Activated T-cell treated with anti-CD3 and anti-CD28 coated beads for 24 hours (primary cell): ENCODE data around the gene PSMB7.

Experiments
- DNase-seq: peaks from one replicate; pipeline ENCODE4 v3.0.0-alpha.2; 2020; ENCODE audit warnings: low read depth

The PSMB7 gene

DNA sequence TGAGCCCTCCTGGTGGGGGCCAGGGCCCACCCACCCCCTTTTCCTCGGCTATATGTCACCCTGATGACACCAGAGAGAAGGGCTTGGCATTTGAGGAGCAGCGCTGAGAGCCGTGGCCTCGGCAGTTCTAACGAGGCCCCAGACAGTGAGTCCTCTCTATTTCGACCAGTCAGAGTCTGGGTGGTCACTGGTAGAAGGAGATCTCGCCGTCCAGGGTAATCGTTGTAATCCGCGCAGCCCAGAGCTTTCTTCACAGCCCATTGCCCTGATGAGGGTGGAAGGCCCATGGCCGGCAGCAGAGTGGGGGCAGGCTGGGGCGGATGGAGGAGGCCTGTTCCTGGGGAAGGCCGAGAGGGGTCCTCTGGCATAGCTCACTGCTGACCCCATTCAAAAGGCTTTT, 70.2 kb downstream of the PSMB7 start:
- DNase-seq, result no peak

DNA sequence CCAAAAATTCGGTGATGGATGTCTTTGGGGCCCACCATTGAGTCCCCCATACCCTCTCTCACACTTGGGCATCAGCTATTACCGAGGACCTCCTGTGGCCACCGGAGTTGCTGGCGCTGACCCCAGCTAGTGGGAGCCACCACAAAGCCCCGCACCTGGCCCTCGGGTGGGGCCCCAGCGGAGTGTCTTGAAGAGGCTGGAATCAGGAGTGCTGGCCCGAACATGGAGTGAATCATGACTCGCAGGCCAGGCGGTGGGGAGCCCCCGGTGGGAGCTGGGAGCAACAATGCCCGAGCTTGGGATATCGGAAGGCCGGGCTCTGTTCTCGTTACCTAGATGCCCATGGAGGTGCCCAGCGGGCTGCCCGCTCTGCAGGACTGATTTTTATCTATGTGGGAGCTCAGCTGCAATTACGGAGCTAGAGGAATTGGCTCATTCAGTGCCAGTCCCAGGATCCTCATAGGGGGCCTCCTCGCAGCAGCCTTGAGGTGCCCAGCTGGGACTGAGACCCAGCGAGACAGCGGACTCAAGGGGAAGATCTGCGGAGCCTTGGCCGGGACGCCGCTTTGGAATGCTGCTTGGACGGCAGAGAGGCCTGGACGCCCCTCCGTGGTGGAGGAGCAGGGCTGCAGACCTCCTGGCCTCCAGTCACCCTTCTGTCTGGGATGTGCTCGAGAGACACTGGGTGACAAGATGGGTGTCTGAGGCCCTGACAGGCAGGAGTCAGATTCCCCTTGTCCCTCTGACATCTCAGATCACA, 70.8 kb downstream of the PSMB7 start:
- no peak for DNase-seq

DNA sequence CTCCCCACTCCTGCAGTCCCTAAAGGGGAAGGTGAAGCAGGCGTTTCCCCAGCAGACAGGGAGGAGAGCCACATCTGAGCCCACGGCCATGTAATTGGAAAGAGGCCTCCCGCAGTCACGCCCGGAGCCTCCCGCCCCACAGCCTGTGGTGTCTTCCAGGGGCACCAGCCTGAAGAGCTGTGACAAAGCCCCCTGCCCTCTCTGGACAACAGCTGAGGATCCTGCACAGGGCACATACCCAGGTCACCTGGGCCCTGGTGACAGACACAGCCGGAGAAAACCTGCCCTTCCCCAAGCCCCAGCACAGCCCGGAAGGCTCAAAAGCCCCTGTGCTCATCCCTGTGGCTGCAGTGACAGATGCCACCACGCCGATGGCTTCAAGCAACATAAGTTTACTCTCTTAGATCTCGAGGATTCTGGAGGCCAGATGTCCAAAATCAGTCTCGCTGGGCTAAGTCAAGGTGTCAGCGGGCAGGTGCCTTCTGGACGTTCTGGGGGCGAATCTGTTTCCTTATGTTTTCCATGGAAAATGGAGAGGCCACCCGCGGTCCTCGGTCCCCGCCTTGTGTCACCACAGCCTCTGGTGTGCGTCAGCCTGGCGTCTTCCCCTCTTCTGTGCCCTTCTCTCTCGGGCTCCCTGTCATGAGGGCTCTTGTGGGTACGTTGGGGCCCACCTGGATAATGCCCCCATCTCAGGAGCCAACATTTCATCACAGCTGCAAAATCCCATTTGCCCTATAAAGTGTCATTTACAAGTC, 71.5 kb downstream of the PSMB7 start:
- DNase-seq, result no peak

DNA sequence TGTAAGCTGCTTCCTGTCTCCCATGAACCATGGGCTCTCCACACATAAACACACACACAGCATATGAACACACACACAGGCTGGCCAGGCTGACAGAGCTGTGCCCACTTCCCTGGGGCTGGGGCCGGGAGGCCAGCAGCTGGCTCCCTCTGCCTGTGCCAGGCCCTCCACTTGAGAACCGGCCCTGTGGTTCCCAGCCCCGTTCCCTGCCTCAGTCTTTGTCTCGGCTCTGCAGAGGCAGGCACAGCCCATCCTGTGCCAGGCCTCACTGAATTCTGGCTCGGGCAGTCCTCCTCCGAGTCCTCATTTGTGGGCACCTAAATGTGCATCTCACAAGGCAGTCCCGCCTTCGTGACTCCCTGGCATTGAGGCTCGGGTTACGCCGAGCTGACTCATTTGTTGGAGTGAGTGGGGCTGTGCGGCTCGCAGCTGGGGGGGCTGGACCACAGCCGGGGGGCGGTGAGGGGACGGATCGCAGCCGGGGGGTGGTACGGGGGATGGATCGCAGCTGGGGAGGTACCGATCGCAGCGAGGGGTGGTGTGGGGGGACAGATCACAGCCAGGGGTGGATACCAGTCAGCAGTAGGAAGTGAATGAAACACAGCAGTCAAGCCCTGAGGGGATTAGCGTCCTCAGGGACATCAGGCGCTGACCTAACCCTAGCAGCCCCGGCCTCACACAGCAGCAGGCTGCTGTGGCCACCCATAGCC, 72.3 kb downstream of the PSMB7 start:
- DNase-seq, result no peak

DNA sequence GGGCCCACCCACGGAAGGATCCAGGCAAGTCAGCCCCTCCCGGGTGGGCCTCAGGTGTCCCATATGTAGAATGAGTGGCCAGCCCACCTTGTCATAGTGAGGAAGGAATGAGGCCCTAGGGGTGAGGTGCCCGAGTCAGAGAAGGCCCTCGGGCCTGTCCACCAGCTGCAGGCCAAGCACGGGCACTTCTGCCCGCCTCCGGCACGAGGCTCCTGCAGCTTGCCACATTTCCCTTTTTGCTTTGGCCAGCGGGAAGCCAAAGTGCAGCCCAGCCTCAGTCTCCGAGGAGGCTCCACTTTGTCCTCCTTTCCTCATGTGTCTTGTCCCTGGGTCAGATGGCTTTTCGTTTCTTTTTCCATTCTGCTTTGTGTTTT, 72.9 kb downstream of the PSMB7 start:
- no peak for DNase-seq

DNA sequence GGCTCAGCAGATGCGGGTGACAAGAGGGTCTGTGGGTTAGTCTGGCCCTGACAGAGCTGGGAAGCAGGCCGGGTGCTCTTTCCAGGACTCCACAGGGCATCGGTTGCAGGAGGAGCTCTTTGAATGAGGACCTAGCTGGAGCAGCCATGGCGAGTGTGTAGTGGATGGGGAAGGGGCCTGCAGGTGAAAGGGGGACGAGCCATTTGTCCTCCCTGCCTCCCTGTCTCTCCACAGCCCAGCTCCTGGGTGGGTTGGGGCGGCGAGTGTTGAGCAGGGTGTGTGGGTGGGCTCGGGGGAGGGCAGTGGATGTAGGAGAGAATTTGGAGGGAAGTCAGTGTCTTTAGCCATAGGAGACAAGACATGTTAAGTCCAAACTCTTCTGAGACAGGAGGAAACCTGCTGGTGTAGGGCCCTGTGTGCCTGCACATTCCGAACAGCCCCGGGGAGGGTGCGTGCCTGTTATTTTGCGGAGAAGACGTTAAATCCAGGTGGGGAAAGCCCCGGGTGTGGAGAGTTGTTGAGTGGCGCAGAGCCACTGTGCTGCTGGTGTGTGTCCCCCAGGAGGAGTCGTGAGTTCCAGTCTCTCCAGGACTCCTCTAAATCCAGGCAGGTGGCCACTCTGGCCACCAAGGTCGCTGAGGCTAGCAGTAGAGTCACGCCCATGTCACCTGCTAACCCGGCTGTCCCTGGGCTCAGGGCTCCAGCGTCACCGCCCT, 73.6 kb downstream of the PSMB7 start:
- no peak for DNase-seq

DNA sequence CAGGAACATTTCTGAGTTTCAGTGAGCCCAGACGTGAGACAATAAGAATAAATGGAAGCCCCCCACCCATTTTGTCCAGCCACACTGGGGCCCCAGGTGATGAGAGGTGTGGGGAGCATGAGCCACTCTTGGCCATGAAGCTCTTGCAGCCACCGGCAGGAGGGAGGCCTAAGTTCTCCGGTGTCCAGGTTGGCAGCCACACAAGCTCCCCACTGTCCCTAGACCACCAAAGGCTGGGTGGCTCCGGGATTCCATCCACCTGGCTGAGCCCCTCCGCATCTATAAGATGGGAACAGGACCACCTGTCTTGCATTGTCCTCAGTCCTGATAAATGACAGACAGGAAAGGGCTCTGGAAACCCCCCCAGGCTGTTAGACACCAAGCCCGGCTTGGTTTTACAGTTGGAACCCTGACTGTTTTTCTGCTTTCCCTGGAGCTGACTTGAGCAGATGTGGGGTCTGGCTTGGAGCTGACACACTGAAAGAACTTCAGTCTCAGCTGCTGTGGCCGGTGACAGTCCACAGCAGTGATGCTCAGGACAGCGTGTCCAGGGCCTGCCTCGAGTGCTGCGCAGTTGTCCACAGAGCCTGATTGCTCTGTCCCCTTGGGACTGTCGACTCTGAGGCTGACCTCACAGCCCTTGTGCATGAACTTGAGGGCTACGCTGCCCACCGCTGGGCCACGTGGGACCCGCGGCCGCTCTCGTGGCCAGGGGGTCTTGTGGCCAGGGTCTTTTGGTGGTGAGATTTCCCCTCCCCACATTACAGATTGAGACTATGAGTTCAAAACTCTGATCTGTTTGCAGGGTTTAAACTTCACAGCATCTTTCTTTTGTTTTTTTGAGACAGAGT, 74.8 kb downstream of the PSMB7 start:
- no peak for DNase-seq

DNA sequence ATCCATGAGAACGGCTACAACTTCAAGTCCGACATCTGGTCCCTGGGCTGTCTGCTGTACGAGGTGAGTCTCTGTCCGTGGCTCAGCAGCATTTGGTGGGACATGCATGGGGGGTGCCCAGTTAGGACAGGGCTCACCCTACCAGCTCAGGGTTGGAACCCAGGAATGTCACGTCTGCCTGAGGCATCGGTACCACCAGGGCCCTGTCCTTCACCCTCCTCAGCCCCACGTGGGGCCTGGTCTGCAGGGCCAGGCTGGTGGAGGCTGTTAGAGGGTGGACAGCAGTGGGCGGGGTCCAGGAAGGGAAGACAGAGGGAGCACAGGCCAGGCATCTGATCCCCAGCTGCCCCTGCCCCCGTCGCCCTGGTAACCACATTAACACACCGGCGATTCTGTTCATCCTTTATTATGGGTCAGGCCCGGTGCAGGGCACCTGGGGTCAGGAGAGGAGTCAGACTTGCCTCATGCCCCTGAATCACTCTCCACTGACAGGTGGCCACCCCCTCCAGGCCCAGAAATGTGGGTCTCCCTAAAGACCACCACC, 75.6 kb downstream of the PSMB7 start:
- DNase-seq, result no peak

DNA sequence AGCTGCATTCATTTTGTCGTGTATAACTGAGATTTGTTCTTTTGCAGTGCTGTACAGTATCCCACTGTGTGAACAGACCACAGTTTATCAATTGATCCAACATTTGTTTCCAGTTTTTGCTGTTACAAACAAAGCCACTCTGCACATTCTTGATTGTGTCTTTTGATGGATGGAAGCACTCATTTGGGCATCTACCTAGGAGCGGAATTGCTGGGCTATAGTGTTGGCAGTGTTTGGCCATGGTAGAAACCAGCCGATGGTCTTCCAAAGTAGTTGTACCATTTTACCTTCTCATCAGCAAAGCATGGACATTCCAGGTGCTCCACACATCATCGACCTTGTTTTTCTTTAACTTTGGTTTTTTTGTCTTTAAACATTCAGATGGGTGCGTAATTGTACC, 77.7 kb downstream of the PSMB7 start:
- no peak for DNase-seq

DNA sequence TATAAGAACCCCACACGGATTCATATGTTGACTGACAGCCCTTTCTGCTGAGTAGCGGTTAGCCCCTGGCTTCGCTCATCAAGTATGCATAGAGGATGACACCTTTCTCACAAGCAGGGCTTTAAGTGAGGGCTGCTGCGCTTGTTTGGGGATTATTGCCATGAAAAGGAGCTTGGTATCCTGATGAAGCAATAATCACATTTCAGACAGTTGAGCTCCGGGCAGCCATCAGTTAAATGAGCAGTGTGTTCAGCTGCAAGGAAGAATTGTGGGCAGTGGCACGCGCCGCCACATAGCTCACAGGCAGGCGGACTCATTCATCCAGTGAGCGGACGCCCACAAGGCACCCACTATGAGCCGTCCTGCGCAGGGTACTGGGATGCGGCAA, 79.9 kb downstream of the PSMB7 start:
- DNase-seq, result no peak

DNA sequence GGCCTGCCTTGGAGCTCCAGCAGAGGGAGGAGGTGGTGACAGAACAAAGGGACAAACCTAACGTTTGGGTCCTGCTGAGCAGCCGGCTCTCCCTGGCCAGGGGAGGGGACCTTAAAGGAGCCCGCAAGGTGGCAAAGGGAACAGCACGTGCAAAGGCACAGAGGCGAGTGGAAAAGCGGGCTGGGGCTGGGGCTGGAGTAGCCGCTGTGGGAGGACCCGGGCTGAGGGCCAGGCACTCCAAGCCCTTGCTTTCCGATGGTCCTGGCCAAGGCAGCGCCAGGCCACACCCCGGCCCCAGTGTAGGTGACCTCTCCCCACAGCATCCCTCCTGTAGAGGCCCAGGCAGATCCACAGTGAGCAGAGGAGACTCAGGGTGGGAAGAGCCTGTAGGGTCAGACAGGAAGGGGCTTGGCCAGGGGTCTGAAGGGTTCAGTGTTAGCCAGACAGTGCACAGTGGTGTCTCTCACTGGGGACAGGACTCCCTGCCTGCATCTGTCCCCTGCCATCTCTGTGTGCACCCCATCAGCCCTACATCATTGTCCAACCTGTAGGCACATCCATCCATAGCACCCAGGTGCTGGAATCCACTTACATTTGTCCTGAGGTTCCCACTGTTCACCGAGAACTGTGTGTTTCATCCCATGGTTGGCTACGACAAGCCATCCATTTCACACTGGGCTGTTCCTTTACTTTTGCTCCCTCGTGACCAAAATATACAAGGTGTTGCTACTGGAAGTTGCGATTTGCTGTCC, 80.5 kb downstream of the PSMB7 start:
- DNase-seq, result no peak

DNA sequence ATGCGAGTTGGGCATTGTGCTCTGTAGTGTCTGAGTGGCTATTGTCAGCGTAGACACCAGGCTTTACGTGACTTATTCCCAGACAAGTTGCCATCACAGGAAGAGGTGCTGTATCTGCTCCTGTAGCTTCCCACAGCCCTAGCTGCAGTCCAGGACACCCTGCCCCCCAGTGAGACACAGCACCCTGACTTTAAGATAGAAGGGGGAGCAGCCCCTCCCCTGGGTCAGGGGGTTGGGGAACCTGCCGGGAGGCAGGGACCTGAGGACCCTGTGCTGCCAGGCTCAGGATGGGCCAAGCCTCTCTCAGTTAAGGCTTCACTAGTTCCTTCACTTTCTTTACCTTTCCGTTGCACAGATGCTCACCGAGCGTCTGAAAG, 82.1 kb downstream of the PSMB7 start:
- no peak for DNase-seq

DNA sequence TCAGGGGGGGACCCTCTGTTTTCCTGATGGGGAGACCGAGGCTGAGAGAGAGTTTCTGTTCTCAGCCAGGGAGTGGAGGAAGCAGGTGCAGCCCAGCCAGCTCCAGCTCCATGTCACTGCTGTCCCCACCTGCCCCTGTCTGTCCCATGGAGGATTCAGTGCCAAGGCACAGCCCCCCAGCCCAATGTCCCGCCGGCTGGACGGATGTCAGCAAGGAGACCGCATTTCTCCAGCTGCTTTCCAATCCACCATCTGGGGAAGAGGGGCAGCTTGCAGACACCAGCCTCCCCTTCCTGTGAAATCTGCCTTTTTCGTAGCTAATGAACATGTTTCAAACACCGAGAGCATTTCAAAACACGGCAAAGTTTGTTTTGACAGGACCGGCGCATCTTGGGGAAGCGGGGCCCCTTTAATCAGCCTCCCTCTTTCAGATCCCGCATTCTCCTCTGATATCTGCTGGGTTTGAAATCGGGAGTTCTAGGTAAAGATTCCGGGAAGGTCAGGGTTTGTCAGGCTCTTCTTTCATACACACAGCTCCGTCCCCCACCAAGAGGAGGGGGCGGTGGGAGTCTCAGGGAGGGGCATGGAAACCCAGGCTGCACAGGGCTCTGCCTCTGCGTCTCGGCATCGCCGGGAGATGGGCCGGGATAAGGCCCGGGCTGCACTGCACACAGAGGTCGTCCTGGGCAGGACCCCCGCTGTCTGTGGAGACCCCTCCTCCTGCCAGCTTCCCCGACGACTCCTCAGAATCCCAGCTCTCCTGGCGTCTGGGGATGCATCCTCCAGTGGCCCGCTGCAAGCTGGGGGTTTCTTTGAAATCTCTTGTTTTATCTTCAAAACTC, 82.7 kb downstream of the PSMB7 start:
- no peak for DNase-seq

DNA sequence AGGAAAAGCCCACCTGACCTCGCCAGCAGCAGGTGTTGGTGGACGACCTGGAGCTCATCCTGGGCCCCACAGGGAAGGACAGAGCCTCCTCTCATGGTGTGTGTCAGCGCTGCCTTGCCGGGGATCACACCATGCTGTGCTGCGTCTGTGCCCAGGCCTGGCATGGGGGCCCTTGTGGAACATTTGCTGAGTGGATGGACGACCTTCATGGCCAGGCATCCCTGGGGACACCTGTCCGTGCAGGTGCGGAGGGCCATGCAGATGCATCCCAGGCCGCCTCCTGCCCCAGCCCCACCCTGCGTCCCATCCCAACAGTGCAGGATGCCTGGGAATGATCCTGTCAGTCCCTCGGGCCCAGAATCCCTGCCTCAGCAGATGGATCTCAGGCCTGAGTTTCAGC, 83.7 kb downstream of the PSMB7 start:
- no peak for DNase-seq

DNA sequence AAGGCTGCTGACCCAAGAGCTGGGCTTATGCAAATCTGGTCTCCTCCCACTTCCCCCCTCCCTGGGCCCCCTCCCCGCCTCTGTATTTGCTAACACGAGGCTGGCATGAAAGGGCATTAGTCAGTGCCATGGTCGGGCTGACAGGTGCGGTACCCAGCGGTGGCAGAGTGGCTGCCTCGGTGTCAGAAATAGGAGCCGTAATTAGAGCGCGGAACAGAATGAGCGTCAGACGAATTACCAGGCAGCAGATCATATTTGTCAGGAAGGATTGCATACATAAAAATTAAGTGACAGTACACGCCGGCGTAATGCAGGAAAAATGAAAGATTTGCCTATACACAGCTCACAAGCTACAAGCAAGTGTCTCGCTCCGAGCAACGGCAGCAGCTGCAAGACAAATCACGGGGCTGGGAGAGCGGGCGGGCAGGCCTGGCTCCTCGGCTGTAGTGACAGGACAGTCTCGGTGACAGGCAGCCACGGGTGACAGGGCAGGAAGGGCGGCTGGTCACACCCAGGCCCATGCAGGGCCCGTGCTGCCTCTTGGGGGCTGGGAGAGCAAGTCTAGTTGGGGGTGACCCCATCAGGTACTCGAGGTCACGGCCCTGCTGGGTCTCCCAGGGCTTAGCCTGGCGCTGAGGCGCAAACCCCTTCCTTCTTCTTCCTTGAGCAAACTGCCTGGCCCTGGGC, 85.1 kb downstream of the PSMB7 start:
- DNase-seq, result no peak

DNA sequence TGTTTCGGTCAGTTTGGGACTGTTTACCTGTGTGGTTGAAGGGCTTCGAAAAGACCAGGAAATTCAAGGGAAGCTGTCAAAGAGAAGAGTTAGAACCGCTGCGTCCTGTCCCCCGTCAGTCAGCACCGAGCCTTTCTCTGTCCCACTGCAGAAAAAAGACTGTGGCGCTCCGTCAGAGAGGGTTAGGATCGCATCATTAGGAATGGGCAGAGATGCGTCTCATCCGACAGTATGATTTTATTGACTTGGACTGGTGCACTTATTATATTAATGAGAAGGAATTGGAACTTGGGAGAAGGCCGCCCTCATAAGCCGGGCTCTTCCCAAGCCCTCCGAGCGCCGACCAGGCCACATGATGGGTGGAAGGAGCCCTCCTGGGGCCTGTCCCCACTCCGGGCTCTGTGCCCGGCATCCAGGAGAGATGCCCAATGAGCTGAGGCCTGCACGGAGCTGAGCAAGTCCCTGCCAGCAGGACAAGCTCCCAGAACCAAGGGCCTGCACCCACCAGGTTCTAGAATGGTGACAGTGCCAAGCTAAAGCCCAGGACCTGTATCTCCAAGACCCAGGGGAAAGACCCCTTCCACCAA, 85.9 kb downstream of the PSMB7 start:
- no peak for DNase-seq

DNA sequence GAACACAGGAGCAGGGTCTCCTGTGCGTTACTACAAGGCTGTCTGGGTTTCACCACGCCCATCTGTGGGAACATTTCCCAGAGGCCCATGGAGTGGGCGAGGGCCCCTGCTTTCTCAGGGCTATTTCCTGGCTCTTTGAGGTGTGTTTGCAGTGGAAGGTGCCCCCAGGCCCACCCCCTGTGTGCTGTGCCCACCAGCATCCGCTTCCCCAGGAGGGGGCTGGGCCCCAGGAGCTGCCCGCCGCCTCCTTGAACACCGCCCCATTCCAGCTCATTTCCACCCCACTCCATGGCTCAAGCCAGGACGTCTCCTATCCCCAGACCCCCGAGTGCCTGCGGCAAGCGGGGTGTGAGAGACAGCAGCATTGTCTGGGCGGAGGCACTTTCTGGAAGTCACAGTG, 87.0 kb downstream of the PSMB7 start:
- no peak for DNase-seq

DNA sequence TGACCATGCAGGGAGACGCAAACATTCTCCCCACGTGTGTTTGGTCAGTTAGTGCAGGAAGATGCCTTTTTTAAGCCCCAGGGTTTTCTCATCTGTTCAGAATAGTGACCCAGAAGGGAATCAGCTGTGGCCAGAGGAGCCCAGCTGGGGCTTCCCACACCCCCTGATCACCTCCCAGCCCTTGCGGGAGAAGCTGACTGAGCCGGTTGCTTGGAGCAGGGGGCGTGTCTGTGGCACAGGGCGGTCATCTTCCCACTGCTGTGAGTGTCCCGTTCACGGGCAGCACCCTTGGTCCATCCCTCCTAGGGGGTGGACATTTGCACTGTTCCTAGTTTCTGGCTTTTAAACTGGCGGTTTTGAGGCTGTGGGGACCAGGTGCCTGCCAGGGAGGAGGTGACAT, 87.8 kb downstream of the PSMB7 start:
- DNase-seq, result no peak

DNA sequence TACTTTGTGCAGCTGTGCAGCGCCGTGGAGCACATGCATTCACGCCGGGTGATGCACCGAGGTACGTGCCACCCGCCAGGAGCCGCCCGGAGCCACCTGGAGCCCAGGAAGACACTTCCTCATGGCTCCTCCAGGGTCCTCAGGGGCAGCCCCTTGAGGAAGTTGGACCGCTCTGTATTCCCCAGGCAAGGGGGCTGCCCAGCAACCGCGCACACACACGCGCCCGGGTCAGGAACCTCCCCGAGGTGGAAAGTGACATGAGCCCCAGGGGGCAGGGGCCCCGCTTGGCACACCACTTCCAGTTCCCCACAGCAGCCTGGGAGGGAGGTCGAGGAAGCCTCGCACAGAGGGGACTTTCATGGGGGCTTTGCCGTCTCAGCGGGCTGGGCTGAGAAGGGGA, 88.9 kb downstream of the PSMB7 start:
- no peak for DNase-seq
